ENCODE results near the gene EFL1.

DNA sequence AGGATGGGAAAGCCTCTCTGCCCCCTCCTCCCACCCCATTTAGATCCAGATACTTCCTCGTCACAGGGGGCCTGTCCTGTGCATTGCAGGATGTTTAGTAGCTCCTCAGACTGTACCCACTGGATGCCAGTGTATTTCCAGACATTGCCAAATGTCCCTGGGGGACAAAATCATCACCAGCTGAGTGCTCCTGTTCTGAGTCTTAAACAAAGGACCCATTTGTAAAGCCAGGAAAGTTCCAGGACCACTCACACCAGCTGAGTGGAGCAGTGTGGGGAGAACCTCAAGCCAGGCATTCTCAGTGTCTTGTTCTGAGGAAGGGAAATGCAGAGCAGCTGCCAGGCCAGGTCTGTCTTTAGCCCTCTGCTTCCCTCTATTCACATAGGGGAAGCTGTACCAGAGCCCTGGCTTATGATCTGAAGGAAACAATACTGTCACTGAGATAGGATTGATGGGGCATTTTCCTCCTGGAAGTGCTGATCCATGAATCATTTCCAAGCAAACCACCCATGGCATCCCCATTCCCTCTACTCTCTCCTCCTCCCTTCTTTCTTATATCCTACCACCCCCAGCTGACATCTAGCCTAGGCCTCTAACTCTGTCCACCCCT is 149.3 kb downstream of the EFL1 start:
- TF ChIP-seq, protein P1, sequence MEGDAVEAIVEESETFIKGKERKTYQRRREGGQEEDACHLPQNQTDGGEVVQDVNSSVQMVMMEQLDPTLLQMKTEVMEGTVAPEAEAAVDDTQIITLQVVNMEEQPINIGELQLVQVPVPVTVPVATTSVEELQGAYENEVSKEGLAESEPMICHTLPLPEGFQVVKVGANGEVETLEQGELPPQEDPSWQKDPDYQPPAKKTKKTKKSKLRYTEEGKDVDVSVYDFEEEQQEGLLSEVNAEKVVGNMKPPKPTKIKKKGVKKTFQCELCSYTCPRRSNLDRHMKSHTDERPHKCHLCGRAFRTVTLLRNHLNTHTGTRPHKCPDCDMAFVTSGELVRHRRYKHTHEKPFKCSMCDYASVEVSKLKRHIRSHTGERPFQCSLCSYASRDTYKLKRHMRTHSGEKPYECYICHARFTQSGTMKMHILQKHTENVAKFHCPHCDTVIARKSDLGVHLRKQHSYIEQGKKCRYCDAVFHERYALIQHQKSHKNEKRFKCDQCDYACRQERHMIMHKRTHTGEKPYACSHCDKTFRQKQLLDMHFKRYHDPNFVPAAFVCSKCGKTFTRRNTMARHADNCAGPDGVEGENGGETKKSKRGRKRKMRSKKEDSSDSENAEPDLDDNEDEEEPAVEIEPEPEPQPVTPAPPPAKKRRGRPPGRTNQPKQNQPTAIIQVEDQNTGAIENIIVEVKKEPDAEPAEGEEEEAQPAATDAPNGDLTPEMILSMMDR (IDR thresholded peaks at IDR 0.05): no peak
- no peak for TF ChIP-seq POLR2A (IDR thresholded peaks at IDR 0.05)

Data from uterus (tissue), 2 donors.